Loucy (cell line): Measurements from ENCODE around the gene ATOH8.

Source experiments
- H2AFZ ChIP-seq: fragments of 200-600 bp; sonication (generic); 2 replicates; pipeline ENCODE4 v1.6.0; 2016; ENCODE audit warnings: antibody characterized with exemption, mild to moderate bottlenecking, low read length, moderate library complexity
- H3F3A ChIP-seq: fragments of 200-600 bp; 2 replicates; pipeline ENCODE4 v1.6.0; 2016; ENCODE audit warnings: antibody characterized with exemption, low read depth, mild to moderate bottlenecking
- H3K27me3 ChIP-seq: fragments of 200-600 bp; sonication (generic); 2 replicates; pipeline ENCODE4 v1.6.1; 2014; ENCODE audit warnings: low read length, mild to moderate bottlenecking; ENCODE audit not compliant: insufficient read depth, poor library complexity, severe bottlenecking
- H3K36me3 ChIP-seq: fragments of 200-600 bp; sonication (generic); 2 replicates; pipeline ENCODE4 v1.6.1; 2016; ENCODE audit warnings: low read length; ENCODE audit not compliant: insufficient read depth
- H3K4me1 ChIP-seq: fragments of 200-600 bp; sonication (generic); 2 replicates; pipeline ENCODE4 v1.5.1; 2014; ENCODE audit warnings: low read length, mild to moderate bottlenecking; ENCODE audit not compliant: insufficient read depth, poor library complexity, severe bottlenecking
- H3K4me2 ChIP-seq: fragments of 200-600 bp; sonication (generic); 2 replicates; pipeline ENCODE4 v1.6.0; 2014; ENCODE audit warnings: antibody characterized with exemption, low read length, low read depth, mild to moderate bottlenecking; ENCODE audit not compliant: poor library complexity, severe bottlenecking
- H3K4me3 ChIP-seq: fragments of 200-600 bp; sonication (generic); 2 replicates; pipeline ENCODE4 v1.5.1; 2014; ENCODE audit warnings: low read length, mild to moderate bottlenecking, mixed read lengths; ENCODE audit not compliant: poor library complexity, severe bottlenecking
- H3K79me2 ChIP-seq: fragments of 200-600 bp; sonication (generic); 2 replicates; pipeline ENCODE4 v1.6.1; 2014; ENCODE audit warnings: low read length; ENCODE audit not compliant: insufficient read depth
- H3K9ac ChIP-seq: fragments of 200-600 bp; sonication (generic); 2 replicates; pipeline ENCODE4 v1.6.0; 2014; ENCODE audit warnings: mild to moderate bottlenecking, low read depth, low read length, moderate library complexity; ENCODE audit not compliant: poor library complexity, severe bottlenecking
- H3K9me2 ChIP-seq: fragments of 200-600 bp; sonication (generic); replicated peaks from 2 replicates; pipeline ENCODE4 v1.6.1; 2016; ENCODE audit warnings: low read depth, low read length, mixed read lengths
- H3K9me3 ChIP-seq: fragments of 200-600 bp; sonication (generic); 2 replicates; pipeline ENCODE4 v1.6.1; 2014; ENCODE audit warnings: mild to moderate bottlenecking, antibody characterized with exemption, low read length, low read depth; ENCODE audit not compliant: insufficient read depth
- H4K20me1 ChIP-seq: fragments of 200-600 bp; sonication (generic); 2 replicates; pipeline ENCODE4 v1.6.0; 2014; ENCODE audit warnings: antibody characterized with exemption, low read length, mild to moderate bottlenecking; ENCODE audit not compliant: insufficient read depth, poor library complexity, severe bottlenecking
- CTCF ChIP-seq: fragments of 200-600 bp; sonication (generic); conservative IDR thresholded peaks from 2 replicates; pipeline ENCODE4 v1.5.1; 2014; ENCODE audit warnings: mild to moderate bottlenecking, antibody characterized with exemption, low read length
- EZH2phosphoT487 ChIP-seq: fragments of 200-600 bp; IDR thresholded peaks from 2 replicates; pipeline ENCODE4 v1.6.1; 2018; ENCODE audit warnings: antibody characterized with exemption, mild to moderate bottlenecking, moderate library complexity, borderline replicate concordance

Gene ATOH8

GRCh38 chr2:85724731-85725181 lies 29.0 kb upstream of the ATOH8 start:
- H3K9me2 ChIP-seq, result no peaks in the 10 kb centered on the region
- no peaks in the 10 kb centered on the region for H3F3A ChIP-seq
- no peaks in the 10 kb centered on the region for H3K4me1 ChIP-seq
- no peaks in the 10 kb centered on the region for H3K79me2 ChIP-seq
- H3K9me3 ChIP-seq, result no peaks in the 10 kb centered on the region
- H3K4me2 ChIP-seq, result no peak overlapping the region
- no peaks in the 10 kb centered on the region for H3K27me3 ChIP-seq
- no peaks in the 10 kb centered on the region for H4K20me1 ChIP-seq
- H3K9ac ChIP-seq, result no peak overlapping the region
- H3K4me3 ChIP-seq, result no peak overlapping the region
- H2AFZ ChIP-seq, result no peak overlapping the region
- TF ChIP-seq EZH2phosphoT487, result no peak
- TF ChIP-seq CTCF, result no peak
- H3K36me3 ChIP-seq, result no peaks in the 10 kb centered on the region

GRCh38 chr2:85725451-85725850 lies 28.3 kb upstream of the ATOH8 start:
- Histone ChIP-seq H3K4me2 (no peak overlapping the region), H3K36me3 (no peaks in the 10 kb centered on the region), H3K9me2 (no peaks in the 10 kb centered on the region), H3K4me1 (no peaks in the 10 kb centered on the region), H3F3A (no peaks in the 10 kb centered on the region), H4K20me1 (no peaks in the 10 kb centered on the region), H2AFZ (no peak overlapping the region), H3K9ac (no peak overlapping the region), H3K79me2 (no peaks in the 10 kb centered on the region), H3K27me3 (no peaks in the 10 kb centered on the region), H3K9me3 (no peaks in the 10 kb centered on the region), H3K4me3 (no peak overlapping the region)
- no peak for TF ChIP-seq CTCF
- no peak for TF ChIP-seq EZH2phosphoT487

GRCh38 chr2:85727798-85728197 lies 26.0 kb upstream of the ATOH8 start:
- TF ChIP-seq CTCF (no peak), EZH2phosphoT487 (no peak)
- Histone ChIP-seq H3F3A (no peaks in the 10 kb centered on the region), H3K36me3 (no peaks in the 10 kb centered on the region), H3K79me2 (no peaks in the 10 kb centered on the region), H3K4me1 (no peaks in the 10 kb centered on the region), H3K27me3 (no peaks in the 10 kb centered on the region), H3K9ac (no peak overlapping the region), H3K4me2 (no peak overlapping the region), H3K9me2 (no peaks in the 10 kb centered on the region), H3K9me3 (no peaks in the 10 kb centered on the region), H3K4me3 (no peak overlapping the region), H4K20me1 (no peaks in the 10 kb centered on the region), H2AFZ (no peak overlapping the region)
